Fibroblast of villous mesenchyme (primary cell): ENCODE measurements around the gene GFOD2. TPM values are rescaled to one million over a fixed set of nuclear protein-coding genes. Genes with fewer than 3 reads are reported as not detected.

ENCODE experiments used
- DNase-seq: peaks from one replicate; pipeline ENCODE4 v3.0.0-alpha.2; 2010; ENCODE audit warnings: low read depth
- H3K4me3 ChIP-seq: 2 replicates; pipeline ENCODE4 v1.5.1; 2011; ENCODE audit warnings: low read depth, mild to moderate bottlenecking, low read length
- total RNA-seq: library from RNA; depleted of rRNA; stranded (reverse); fragments of >200 nt; gene quantifications from 2 replicates; pipeline ENCODE4 v1.2.3, GENCODE V29; 2012
- TF ChIP-seq, protein P1 (sequence below): IDR thresholded peaks from 2 replicates; pipeline ENCODE4 v1.5.1; 2012; ENCODE audit warnings: low read depth, mild to moderate bottlenecking, low read length; ENCODE audit not compliant: insufficient read depth

GFOD2 gene
- total RNA-seq, 1 donor = 15.5 TPM

DNA sequence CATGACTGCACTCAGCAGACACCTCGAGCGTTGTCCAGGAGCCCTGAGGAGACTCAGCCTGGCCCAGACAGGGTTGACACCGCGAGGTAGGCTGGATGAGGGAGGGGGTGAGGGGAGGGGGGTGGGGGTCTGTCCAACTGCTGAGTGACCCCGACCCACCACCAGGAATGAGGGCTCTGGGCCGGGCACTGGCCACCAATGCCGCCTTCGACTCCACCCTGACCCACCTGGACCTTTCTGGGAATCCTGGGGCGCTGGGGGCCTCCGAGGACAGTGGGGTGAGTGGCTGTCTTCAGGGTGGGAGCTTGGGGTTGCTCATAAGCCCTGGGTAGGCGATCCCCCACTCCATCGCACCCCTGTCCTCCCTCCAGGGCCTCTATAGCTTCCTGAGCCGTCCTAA, 71.4 kb downstream of the GFOD2 start:
- DNase-seq = no peak
- TF ChIP-seq, protein P1, sequence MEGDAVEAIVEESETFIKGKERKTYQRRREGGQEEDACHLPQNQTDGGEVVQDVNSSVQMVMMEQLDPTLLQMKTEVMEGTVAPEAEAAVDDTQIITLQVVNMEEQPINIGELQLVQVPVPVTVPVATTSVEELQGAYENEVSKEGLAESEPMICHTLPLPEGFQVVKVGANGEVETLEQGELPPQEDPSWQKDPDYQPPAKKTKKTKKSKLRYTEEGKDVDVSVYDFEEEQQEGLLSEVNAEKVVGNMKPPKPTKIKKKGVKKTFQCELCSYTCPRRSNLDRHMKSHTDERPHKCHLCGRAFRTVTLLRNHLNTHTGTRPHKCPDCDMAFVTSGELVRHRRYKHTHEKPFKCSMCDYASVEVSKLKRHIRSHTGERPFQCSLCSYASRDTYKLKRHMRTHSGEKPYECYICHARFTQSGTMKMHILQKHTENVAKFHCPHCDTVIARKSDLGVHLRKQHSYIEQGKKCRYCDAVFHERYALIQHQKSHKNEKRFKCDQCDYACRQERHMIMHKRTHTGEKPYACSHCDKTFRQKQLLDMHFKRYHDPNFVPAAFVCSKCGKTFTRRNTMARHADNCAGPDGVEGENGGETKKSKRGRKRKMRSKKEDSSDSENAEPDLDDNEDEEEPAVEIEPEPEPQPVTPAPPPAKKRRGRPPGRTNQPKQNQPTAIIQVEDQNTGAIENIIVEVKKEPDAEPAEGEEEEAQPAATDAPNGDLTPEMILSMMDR = no peak

DNA sequence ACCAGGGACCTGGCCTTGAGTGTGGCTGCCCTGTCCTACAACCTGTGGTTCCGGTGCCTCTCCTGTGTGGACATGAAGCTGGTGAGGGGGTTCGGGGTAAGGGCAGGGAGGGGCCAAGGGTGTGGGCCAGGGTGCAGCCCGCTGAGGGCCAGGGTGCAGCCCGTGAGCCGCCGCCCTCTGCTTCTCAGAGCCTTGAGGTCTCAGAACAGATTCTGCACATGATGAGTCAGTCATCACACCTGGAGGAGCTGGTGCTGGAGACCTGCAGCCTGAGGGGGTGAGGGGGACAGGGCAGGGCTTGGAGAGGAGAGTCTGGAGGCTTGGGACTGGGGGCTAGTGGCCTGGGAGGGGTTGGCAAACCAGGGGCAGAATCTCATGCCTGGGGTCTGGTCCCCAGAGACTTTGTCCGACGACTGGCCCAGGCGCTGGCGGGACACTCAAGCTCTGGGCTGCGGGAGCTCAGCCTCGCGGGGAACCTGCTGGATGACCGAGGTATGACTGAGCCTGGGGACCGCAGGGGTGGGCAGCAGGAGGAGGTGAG, 71.9 kb downstream of the GFOD2 start:
- DNase-seq = no peak
- H3K4me3 ChIP-seq = no peak overlapping the region
- TF ChIP-seq, protein P1 = no peak

More for the DNA sequence above, 71.4 kb downstream of the GFOD2 start:
- no peak overlapping the region for H3K4me3 ChIP-seq

DNA sequence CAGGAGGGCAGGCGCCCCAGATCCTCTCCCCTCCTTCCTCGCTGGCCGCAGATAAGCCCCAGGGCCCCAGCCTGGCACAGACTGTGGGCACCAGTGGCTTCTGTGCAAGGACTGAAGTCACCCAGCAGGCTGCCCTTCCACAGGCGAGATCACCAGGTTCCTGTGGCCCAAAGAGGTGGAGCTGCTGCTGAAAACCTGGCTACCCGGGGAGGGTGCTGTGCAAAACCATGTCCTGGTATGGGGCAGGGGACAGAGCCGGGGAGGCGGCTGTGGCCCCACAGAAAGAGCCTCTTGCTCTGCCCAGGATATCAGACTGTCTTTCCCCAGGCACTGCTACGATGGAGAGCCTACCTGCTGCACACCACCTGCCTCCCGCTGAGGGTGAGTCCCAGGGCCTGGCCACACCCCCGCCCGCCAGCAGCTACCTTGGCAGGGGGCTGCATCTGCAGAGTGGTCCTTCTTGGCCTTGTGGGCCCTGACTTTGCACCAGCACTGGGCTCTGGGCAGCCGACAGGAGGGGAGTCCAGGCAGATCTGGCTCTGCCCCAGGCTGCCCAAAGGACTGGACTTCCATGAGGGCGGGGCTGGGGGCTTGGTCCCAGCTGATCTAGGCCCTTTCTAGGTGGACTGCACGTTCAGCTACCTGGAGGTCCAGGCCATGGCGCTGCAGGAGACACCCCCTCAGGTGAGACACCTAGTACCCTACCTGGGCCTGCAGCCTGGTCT, 73.6 kb downstream of the GFOD2 start:
- no peak overlapping the region for H3K4me3 ChIP-seq
- TF ChIP-seq, protein P1 = no peak
- no peak for DNase-seq

DNA sequence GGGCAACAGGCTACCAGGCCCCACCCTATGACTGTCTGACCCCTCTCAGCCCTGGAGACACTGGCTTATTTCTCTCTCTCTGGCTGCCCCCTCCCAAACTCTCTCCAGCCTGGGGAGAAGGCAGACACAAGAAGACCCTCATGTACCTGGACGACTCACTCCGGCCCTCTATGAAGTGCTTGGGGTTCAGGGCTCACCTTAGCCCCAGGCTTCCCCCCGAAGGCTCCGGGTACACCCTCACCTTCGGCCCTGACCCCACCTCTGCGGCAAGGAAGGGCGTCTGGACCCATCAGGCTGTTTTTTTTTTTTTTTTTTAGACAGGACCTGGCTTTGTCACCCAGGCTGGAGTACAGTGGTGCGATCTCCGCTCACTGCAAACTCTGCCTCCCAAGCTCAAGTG, 75.1 kb downstream of the GFOD2 start:
- H3K4me3 ChIP-seq = no peak overlapping the region
- TF ChIP-seq, protein P1 = no peak
- DNase-seq = no peak

DNA sequence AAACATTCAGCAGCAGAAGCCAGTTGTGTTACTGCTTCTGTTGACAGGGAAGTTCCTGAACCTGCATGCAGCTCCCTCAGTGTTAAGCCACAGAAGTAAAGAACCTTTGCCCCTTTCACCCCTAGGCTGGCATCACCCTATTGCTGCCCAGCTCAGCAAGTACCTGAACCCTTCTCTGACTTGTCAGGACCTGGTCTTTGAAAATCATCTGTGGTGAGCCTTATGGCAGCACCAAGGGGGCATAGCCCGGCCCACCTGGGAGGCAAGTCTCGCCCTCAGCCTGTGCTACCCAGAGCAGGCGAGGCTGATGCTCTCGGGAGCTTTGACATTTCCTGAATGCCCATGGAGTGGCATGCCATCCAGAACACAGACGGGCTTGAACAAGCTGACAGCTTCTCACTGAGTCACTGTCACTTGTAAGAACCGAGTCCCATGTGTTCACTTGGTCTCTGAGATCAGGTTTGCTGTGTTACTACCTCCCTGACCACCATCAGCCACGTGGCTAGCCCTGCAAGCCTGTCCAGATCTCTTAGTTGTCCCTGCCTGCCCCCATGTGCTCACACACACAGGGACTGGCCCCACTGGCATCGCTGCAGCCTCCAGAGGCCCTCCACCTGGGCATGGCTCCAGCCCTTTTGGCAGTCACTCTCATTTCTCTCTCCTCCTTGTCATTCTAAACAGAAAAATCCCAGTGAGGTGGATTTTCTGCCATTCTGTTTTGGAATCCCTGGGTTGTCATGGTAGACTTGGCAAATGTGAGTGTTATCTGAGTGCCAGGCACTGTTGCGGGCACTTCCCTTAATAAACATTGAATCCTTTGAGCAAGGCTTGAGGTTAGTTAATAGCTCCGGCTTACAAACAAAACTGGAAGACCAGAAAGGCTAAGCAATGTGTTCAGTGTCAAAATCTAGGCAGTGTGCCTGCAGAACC, 77.1 kb downstream of the GFOD2 start:
- peak; percentile 48 for DNase-seq
- no peak overlapping the region for H3K4me3 ChIP-seq
- TF ChIP-seq, protein P1 = no peak

DNA sequence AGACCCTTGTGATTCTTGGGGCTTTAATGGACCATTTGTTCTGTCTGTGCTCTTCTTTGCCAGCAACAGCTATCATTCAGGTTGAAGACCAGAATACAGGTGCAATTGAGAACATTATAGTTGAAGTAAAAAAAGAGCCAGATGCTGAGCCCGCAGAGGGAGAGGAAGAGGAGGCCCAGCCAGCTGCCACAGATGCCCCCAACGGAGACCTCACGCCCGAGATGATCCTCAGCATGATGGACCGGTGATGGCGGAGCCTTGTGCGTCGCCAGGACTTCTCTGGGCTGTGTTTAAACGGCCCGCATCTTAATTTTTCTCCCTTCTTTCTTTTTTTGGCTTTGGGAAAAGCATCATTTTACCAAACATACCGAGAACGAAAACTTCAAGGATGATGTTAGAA, 81.5 kb downstream of the GFOD2 start:
- DNase-seq = no peak
- TF ChIP-seq, protein P1 = no peak
- H3K4me3 ChIP-seq = no peak overlapping the region
